H9 (cell line): ENCODE measurements around the gene GTF2F2. TPM values are rescaled to one million over a fixed set of nuclear protein-coding genes. Genes with fewer than 3 reads are reported as not detected.

Experiments used
- DNase-seq: peaks from one replicate; pipeline ENCODE4 v3.0.0-alpha.2; 2017
- H2AFZ ChIP-seq: one replicate; pipeline ENCODE4 v1.6.1; 2013; ENCODE audit warnings: mild to moderate bottlenecking, low read length, control low read depth, moderate library complexity
- H2AK5ac ChIP-seq: 2 replicates; pipeline ENCODE4 v1.6.1; 2013; ENCODE audit warnings: low read length, control low read depth, mixed read lengths; ENCODE audit not compliant: insufficient read length
- H2BK120ac ChIP-seq: one replicate; pipeline ENCODE4 v1.6.1; 2013; ENCODE audit warnings: low read depth, mild to moderate bottlenecking, low read length, control low read depth, inconsistent platforms; ENCODE audit not compliant: poor library complexity, severe bottlenecking
- H2BK12ac ChIP-seq: 2 replicates; pipeline ENCODE4 v1.6.1; 2013; ENCODE audit warnings: low read length, control low read depth, mixed read lengths, low read depth; ENCODE audit not compliant: insufficient read length
- H2BK15ac ChIP-seq: 2 replicates; pipeline ENCODE4 v1.6.1; 2013; ENCODE audit warnings: low read depth, low read length, control low read depth
- H2BK20ac ChIP-seq: one replicate; pipeline ENCODE4 v1.6.1; 2013; ENCODE audit warnings: low read depth, mild to moderate bottlenecking, low read length, control low read depth, inconsistent platforms; ENCODE audit not compliant: poor library complexity, severe bottlenecking
- H2BK5ac ChIP-seq: 2 replicates; pipeline ENCODE4 v1.6.1; 2013; ENCODE audit warnings: low read length, control low read depth, mixed read lengths; ENCODE audit not compliant: insufficient read length
- H3K14ac ChIP-seq: 2 replicates; pipeline ENCODE4 v1.6.1; 2013; ENCODE audit warnings: low read length, control low read depth; ENCODE audit not compliant: insufficient read depth
- H3K18ac ChIP-seq: 2 replicates; pipeline ENCODE4 v1.6.1; 2013; ENCODE audit warnings: low read depth, mild to moderate bottlenecking, mixed read lengths, low read length, control low read depth; ENCODE audit not compliant: insufficient read length
- H3K23ac ChIP-seq: 2 replicates; pipeline ENCODE4 v1.6.1; 2013; ENCODE audit warnings: low read length, control low read depth, mixed read lengths, low read depth; ENCODE audit not compliant: insufficient read length
- H3K23me2 ChIP-seq: 2 replicates; pipeline ENCODE4 v1.6.1; 2013; ENCODE audit warnings: low read depth, mild to moderate bottlenecking, mixed read lengths, low read length, control low read depth; ENCODE audit not compliant: insufficient read length, poor library complexity, severe bottlenecking
- H3K27ac ChIP-seq: 2 replicates; pipeline ENCODE4 v1.5.1; 2013; ENCODE audit warnings: low read length, control low read depth, mixed read lengths, low read depth; ENCODE audit not compliant: insufficient read length
- H3K27me3 ChIP-seq: 2 replicates; pipeline ENCODE4 v1.6.1; 2013; ENCODE audit warnings: low read length, control low read depth, inconsistent platforms; ENCODE audit not compliant: insufficient read depth
- H3K4ac ChIP-seq: 2 replicates; pipeline ENCODE4 v1.6.1; 2013; ENCODE audit warnings: low read depth, mild to moderate bottlenecking, control low read depth, inconsistent platforms, low read length, moderate library complexity
- H3K4me1 ChIP-seq: 2 replicates; pipeline ENCODE4 v1.6.1; 2013; ENCODE audit warnings: low read length, control low read depth, inconsistent platforms; ENCODE audit not compliant: insufficient read depth
- H3K4me2 ChIP-seq: 2 replicates; pipeline ENCODE4 v1.6.1; 2013; ENCODE audit warnings: low read length, control low read depth, mixed read lengths; ENCODE audit not compliant: insufficient read length, insufficient read depth
- H3K56ac ChIP-seq: 2 replicates; pipeline ENCODE4 v1.6.1; 2013; ENCODE audit warnings: low read depth, mild to moderate bottlenecking, mixed read lengths, low read length, control low read depth; ENCODE audit not compliant: insufficient read length
- H3K79me1 ChIP-seq: 2 replicates; pipeline ENCODE4 v1.6.1; 2013; ENCODE audit warnings: low read depth, mild to moderate bottlenecking, moderate library complexity, low read length, control low read depth, inconsistent platforms; ENCODE audit not compliant: insufficient read depth, poor library complexity, severe bottlenecking
- H3K79me2 ChIP-seq: 2 replicates; pipeline ENCODE4 v1.6.1; 2013; ENCODE audit warnings: low read length, control low read depth, inconsistent platforms; ENCODE audit not compliant: insufficient read depth
- H3K9ac ChIP-seq: 2 replicates; pipeline ENCODE4 v1.6.1; 2013; ENCODE audit warnings: low read length, control low read depth, mixed read lengths; ENCODE audit not compliant: insufficient read length; ENCODE audit errors: extremely low read depth
- H3K9me3 ChIP-seq: one replicate; pipeline ENCODE4 v1.6.1; 2013; ENCODE audit warnings: low read depth, low read length, inconsistent platforms; ENCODE audit not compliant: control insufficient read depth
- H3T11ph ChIP-seq: one replicate; pipeline ENCODE4 v1.6.1; 2013; ENCODE audit warnings: mild to moderate bottlenecking, low read length, control low read depth, inconsistent platforms
- H4K20me1 ChIP-seq: one replicate; pipeline ENCODE4 v1.6.1; 2013; ENCODE audit not compliant: control insufficient read depth, insufficient read length, insufficient read depth
- H4K5ac ChIP-seq: 2 replicates; pipeline ENCODE4 v1.6.1; 2013; ENCODE audit warnings: low read depth, mild to moderate bottlenecking, mixed read lengths, low read length, control low read depth; ENCODE audit not compliant: insufficient read length
- H4K8ac ChIP-seq: replicated peaks from 2 replicates; pipeline ENCODE4 v1.6.1; 2013; ENCODE audit warnings: low read length, control low read depth, mixed read lengths, low read depth; ENCODE audit not compliant: insufficient read length
- H4K91ac ChIP-seq: 2 replicates; pipeline ENCODE4 v1.6.1; 2013; ENCODE audit warnings: low read depth, mild to moderate bottlenecking, moderate library complexity, mixed read lengths, low read length, control low read depth; ENCODE audit not compliant: insufficient read length
- H3K27ac Mint-ChIP-seq, 3 experiments: 2 replicates in 2 of 3; 3 replicates in 1 of 3; pipeline ENCODE4 v1.8.0; 2020 to 2021; ENCODE audit warnings: mixed read lengths in 3 of 3, mild to moderate bottlenecking in 1 of 3, moderate library complexity in 1 of 3
- H3K27me3 Mint-ChIP-seq: 2 replicates; pipeline ENCODE4 v1.8.0; 2021; ENCODE audit warnings: low read depth, mild to moderate bottlenecking, moderate library complexity, mixed read lengths
- H3K36me3 Mint-ChIP-seq, 3 experiments: 2 replicates in 2 of 3; 3 replicates in 1 of 3; pipeline ENCODE4 v1.8.0; 2020 to 2021; ENCODE audit warnings: low read depth in 3 of 3, mixed read lengths in 3 of 3; ENCODE audit not compliant: insufficient read depth in 1 of 3
- H3K4me1 Mint-ChIP-seq, 2 experiments: 2 replicates each; pipeline ENCODE4 v1.8.0; 2020; ENCODE audit warnings: mixed read lengths in 2 of 2
- H3K4me3 Mint-ChIP-seq, 2 experiments: 2 replicates in 1 of 2; 3 replicates in 1 of 2; pipeline ENCODE4 v1.8.0; 2020 to 2021; ENCODE audit warnings: mild to moderate bottlenecking in 2 of 2, mixed read lengths in 2 of 2, moderate library complexity in 1 of 2
- H3K9me3 Mint-ChIP-seq, 2 experiments: 2 replicates in 1 of 2; 3 replicates in 1 of 2; pipeline ENCODE4 v1.8.0; 2020; ENCODE audit warnings: mild to moderate bottlenecking in 2 of 2, mixed read lengths in 2 of 2, moderate library complexity in 1 of 2
- WGBS: extraction: QIAGEN DNeasy Blood & Tissue Kit; methylation state at CpG from one replicate; pipeline ENCODE4 v1.1.7; 2013; ENCODE audit warnings: missing lambda C conversion rate, low lambda C conversion rate, mixed read lengths; ENCODE audit not compliant: insufficient read length; ENCODE audit errors: extremely low coverage; 5-methylcytosine and 5-hydroxymethylcytosine counted together
- total RNA-seq: library from RNA; stranded (reverse); gene quantifications from 2 replicates; pipeline ENCODE4 v1.2.1, GENCODE V29; 2021
- TF ChIP-seq, protein P1 (sequence below): fragments of 200-600 bp; sonication (generic); conservative IDR thresholded peaks from 3 replicates; pipeline ENCODE4 v1.8.0; 2021; ENCODE audit warnings: antibody characterized with exemption, mild to moderate bottlenecking

GTF2F2 gene
- total RNA-seq, 1 experiment from 2014 or later, result 29.6 TPM

DNA sequence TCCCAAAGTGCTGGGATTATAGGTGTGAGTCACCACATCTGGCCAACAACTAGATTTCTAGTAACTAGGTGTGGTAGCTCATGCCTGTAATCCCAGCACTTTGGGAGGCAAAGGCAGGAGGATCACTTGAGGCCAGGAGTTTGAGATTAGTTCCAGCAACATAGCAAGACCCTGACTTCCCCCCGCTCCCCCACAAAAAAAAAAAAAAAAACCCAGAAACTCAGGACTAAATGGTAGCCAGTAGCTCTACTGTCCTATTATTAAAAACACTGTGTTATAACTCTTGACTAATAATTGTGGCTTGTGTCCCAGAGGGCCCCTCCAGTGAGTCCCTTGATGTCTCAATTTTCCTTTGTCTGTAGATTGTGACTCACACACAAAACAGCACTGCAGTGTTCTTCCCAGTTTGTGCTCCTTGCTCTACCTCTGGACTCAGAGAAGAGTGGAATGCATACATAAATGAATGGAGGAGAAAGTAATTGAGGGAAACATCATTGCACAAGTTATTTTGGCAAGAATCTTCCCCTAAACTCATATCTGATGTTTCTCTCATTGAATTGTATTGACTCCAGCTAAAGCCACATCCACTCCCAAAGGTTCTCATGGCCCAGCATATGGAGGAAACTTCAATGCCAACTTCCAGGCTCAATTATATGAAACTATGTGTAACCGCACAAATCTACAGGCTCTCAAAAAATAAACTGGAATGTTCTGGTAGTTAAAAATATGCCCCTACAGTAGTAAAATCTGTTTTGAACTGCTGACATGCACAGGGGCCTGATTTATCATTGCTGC is 211.9 kb downstream of the GTF2F2 start:
- H4K5ac ChIP-seq, result no peak overlapping the region
- H3K23ac ChIP-seq, result no peak overlapping the region
- TF ChIP-seq, protein P1, sequence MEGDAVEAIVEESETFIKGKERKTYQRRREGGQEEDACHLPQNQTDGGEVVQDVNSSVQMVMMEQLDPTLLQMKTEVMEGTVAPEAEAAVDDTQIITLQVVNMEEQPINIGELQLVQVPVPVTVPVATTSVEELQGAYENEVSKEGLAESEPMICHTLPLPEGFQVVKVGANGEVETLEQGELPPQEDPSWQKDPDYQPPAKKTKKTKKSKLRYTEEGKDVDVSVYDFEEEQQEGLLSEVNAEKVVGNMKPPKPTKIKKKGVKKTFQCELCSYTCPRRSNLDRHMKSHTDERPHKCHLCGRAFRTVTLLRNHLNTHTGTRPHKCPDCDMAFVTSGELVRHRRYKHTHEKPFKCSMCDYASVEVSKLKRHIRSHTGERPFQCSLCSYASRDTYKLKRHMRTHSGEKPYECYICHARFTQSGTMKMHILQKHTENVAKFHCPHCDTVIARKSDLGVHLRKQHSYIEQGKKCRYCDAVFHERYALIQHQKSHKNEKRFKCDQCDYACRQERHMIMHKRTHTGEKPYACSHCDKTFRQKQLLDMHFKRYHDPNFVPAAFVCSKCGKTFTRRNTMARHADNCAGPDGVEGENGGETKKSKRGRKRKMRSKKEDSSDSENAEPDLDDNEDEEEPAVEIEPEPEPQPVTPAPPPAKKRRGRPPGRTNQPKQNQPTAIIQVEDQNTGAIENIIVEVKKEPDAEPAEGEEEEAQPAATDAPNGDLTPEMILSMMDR, result no peak
- H3K36me3 Mint-ChIP-seq, result peaks cover 16 to 33% (median 20%) of the 10 kb centered on the region in 3 experiments; a peak in 6 of 7 replicates
- H3K9me3 ChIP-seq, result no peaks in the 10 kb centered on the region
- H3K4ac ChIP-seq, result no peak overlapping the region
- no peak overlapping the region for H4K8ac ChIP-seq
- no peak overlapping the region for H3K27ac ChIP-seq
- H2BK15ac ChIP-seq, result no peak overlapping the region
- no peak overlapping the region for H2BK5ac ChIP-seq
- no peak overlapping the region; a peak in 1 of 5 replicates for H3K4me3 Mint-ChIP-seq
- H3K4me1 ChIP-seq, result no peaks in the 10 kb centered on the region
- no peak overlapping the region for H2BK120ac ChIP-seq
- H3K79me2 ChIP-seq, result no peaks in the 10 kb centered on the region
- H3K4me1 Mint-ChIP-seq, result peaks cover 22 to 40% of the 10 kb centered on the region in 2 experiments
- no peak overlapping the region for H2AFZ ChIP-seq
- H3K27me3 ChIP-seq, result no peaks in the 10 kb centered on the region
- no peak overlapping the region for H4K91ac ChIP-seq
- no peak for DNase-seq
- H2AK5ac ChIP-seq, result no peak overlapping the region
- H3K9ac ChIP-seq, result no peak overlapping the region
- H3T11ph ChIP-seq, result no peak overlapping the region
- no peaks in the 10 kb centered on the region for H4K20me1 ChIP-seq
- H3K18ac ChIP-seq, result no peak overlapping the region
- H3K56ac ChIP-seq, result no peak overlapping the region
- H3K9me3 Mint-ChIP-seq, result no peaks in the 10 kb centered on the region
- H3K4me2 ChIP-seq, result no peak overlapping the region
- no peaks in the 10 kb centered on the region for H3K23me2 ChIP-seq
- no peak overlapping the region for H3K14ac ChIP-seq
- WGBS, result no CpG with 5 or more reads among the region's 2 CpGs
- H3K79me1 ChIP-seq, result no peaks in the 10 kb centered on the region
- no peaks in the 10 kb centered on the region for H3K27me3 Mint-ChIP-seq
- peak overlapping the region; percentile 22 to 71 (median 25); a peak in 2 of 7 replicates for H3K27ac Mint-ChIP-seq
- H2BK12ac ChIP-seq, result no peak overlapping the region
- H2BK20ac ChIP-seq, result no peak overlapping the region
